LNCaP clone FGC (cell line): ENCODE results near the gene ID2.

ENCODE experiments used
- DNase-seq: peaks from one replicate; pipeline ENCODE4 v3.0.0-alpha.2; 2011; ENCODE audit warnings: low read depth
- H3K4me3 ChIP-seq: 2 replicates; pipeline ENCODE4 v1.5.1; 2011; ENCODE audit warnings: mild to moderate bottlenecking, low read depth, low read length, control low read depth
- CTCF ChIP-seq: IDR thresholded peaks from 2 replicates; pipeline ENCODE4 v1.5.1; 2012; ENCODE audit warnings: mild to moderate bottlenecking; ENCODE audit not compliant: control insufficient read depth, insufficient read depth; ENCODE audit errors: extremely low read depth

The ID2 gene

GRCh38 chr2:8636721-8637636 is 44.9 kb upstream of the ID2 start:
- no peak overlapping the region for H3K4me3 ChIP-seq
- DNase-seq = no peak
- no peak for TF ChIP-seq CTCF

GRCh38 chr2:8638327-8638726 is 43.5 kb upstream of the ID2 start:
- H3K4me3 ChIP-seq = no peak overlapping the region
- no peak for DNase-seq
- no peak for TF ChIP-seq CTCF

GRCh38 chr2:8639122-8639635 is 42.7 kb upstream of the ID2 start:
- DNase-seq = no peak
- TF ChIP-seq CTCF = no peak
- H3K4me3 ChIP-seq = no peak overlapping the region

- TF ChIP-seq CTCF = no peak
- H3K4me3 ChIP-seq = no peak overlapping the region
- DNase-seq = no peak
Observed at GRCh38 chr2:8640498-8640897, 41.4 kb upstream of the ID2 start.

GRCh38 chr2:8641301-8641965 is 40.4 kb upstream of the ID2 start:
- no peak for TF ChIP-seq CTCF
- no peak for DNase-seq
- no peak overlapping the region for H3K4me3 ChIP-seq

GRCh38 chr2:8642366-8643068 is 39.3 kb upstream of the ID2 start:
- DNase-seq = no peak
- H3K4me3 ChIP-seq = no peak overlapping the region
- no peak for TF ChIP-seq CTCF
